Measurements from ENCODE around the gene PALM. TPM values are rescaled to one million over a fixed set of nuclear protein-coding genes. Genes with fewer than 3 reads are reported as not detected.

Gene PALM
- total and polyA plus RNA-seq, 9 of the 15 experiments (the other 6 are each of a cell fraction or from before 2014, with no cell fraction given) = 0.04 to 6.6 (median 1.7) TPM

GRCh38 chr19:788983-789700, 80.4 kb downstream of the PALM start (continued):
- TF ChIP-seq PATZ1 (CRISPR knock-in tag; IDR thresholded peaks at IDR 0.05; ENCODE audit: borderline replicate concordance) (no peak), RBM39 (optimal IDR thresholded peaks at IDR 0.05; ENCODE audit: low read depth, low read length) (no peak), ZNF518B (CRISPR knock-in tag; IDR thresholded peaks at IDR 0.05) (no peak), ZNF316 (IDR thresholded peaks at IDR 0.05) (no peak), MLLT1 (IDR thresholded peaks at IDR 0.05) (peak in 1 of 2 experiments; percentile 21; a peak in 1 of 4 replicates), ZBTB1 (CRISPR knock-in tag; IDR thresholded peaks at IDR 0.05; ENCODE audit: borderline replicate concordance, low read depth) (no peak), XRCC3 (IDR thresholded peaks at IDR 0.05) (no peak), ZNF75A (CRISPR knock-in tag; IDR thresholded peaks at IDR 0.05) (no peak), REST (IDR thresholded peaks at IDR 0.05; ENCODE audit: borderline replicate concordance) (0 out of 2 replicates have a peak, but pooled peaks have one; percentile 18), REST (CRISPR knock-in tag; IDR thresholded peaks at IDR 0.05; ENCODE audit: low read depth) (no peak), KDM4B (IDR thresholded peaks at IDR 0.05; ENCODE audit: borderline replicate concordance in 2 of 2, low read depth in 1 of 2) (0 out of 4 replicates have a peak, but pooled peaks of 1 of the 2 experiments have one; percentile 30), POLR2A (conservative IDR thresholded peaks at IDR 0.05) (0 out of 2 replicates have a peak, but pooled peaks have one; percentile 48), ZNF134 (CRISPR knock-in tag; conservative IDR thresholded peaks at IDR 0.05) (no peak)

Measured in K562 (cell line).